Measurements from ENCODE around the gene DBP. TPM values are rescaled to one million over a fixed set of nuclear protein-coding genes. Genes with fewer than 3 reads are reported as not detected.

The DBP gene, protein sequence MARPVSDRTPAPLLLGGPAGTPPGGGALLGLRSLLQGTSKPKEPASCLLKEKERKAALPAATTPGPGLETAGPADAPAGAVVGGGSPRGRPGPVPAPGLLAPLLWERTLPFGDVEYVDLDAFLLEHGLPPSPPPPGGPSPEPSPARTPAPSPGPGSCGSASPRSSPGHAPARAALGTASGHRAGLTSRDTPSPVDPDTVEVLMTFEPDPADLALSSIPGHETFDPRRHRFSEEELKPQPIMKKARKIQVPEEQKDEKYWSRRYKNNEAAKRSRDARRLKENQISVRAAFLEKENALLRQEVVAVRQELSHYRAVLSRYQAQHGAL
- 7.4 and 7.8 TPM in 2 replicates for total RNA-seq

DNA sequence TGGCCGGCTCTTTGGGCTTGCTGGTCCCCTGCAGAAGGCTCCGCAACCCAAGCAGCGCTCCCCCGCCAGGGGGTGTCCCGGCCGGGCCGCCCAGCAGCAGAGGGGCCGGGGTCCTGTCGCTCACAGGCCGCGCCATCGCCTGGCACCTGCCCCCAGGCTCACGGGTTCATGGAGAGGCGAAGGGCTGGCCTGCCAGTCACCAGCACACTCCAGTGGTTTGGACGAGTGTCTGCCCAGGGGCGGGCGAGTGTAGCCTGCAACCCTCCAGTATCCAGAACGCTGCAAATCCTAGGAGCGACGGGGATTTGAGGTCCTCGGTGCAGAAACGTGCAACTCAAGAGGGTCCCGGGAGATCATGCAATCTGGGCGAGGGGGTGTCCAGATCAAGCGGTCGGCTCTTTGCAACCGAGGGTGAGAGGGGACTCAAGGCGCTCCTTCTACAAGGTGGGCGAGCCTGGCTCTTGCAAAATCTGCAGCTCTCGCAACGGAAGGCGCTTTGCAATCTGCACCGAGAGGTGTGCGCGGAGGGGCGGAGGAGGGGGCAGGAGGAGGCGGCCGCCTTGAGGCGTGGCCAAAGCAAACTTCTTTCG, at the start of gene DBP:
Gene DBP, minus strand, starts transcription at position 521 of the 590 bp plus-strand sequence. Its CDS starts 385 bp downstream, at position 136.

DNA sequence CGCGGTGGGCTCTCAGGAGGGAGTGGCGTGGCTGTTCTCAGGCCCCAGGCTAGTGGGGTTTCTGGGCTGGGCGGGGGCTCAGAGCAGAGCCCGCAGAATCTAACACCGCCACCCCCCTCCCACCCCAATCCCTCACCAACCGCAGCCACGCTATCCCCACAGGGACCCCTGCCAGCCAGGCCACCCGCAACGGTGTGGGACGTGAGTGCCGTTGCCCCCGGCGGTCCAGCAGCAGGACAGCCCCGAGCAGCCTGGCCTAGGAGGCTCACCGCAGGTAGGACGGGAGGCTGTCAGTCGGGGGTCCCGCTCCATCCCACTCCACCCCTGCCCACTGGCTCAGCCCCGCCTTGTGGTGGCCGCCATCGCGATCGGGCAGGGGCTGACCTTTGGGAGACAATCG, 35.8 kb upstream of the DBP start, which contains the start of gene NTN5:
Gene NTN5, minus strand, starts transcription at position 24 of the 400 bp plus-strand sequence. CDS start 2,031 bp downstream, outside the sequence.

DNA sequence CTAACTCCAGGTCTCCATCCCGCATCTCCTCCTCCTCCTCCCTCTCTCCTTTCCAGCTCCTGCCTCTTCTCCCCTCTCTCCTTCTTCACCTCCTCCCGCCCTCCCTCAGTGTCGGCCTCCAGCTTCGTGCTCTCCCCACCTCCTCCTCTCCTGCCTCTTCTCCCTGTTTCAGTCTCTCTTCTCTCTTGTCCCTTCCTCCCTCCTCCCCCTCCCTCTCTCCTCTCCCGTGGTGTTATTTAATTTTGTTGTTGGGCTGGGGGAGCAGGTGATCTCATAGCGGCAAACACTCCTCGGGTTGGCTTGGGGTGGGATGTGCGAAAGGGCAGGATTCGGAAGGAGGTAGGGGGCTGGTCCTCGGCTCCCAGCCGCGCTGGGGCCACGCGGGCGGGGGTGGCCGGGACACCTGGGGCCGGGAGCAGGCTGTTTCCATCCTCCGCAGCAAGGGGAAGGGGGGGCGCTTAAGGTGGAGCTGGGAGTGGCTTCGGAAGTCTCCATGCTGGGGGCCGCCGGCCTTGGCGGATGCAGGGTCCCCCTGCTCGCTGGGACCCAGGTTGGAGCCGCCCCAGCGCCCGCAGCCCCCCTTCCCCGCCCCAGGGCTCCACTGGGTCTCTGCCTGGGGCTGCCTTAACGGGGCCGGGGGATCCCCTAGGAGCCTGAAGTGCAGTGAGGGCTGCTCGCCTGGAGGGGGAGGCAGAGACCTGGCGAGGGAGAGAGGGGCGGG, 9.0 kb upstream of the DBP start, which contains the start of gene CA11:
Gene CA11, minus strand, starts transcription at position 187 of the 721 bp plus-strand sequence. CDS start 555 bp downstream, outside the sequence.

DNA sequence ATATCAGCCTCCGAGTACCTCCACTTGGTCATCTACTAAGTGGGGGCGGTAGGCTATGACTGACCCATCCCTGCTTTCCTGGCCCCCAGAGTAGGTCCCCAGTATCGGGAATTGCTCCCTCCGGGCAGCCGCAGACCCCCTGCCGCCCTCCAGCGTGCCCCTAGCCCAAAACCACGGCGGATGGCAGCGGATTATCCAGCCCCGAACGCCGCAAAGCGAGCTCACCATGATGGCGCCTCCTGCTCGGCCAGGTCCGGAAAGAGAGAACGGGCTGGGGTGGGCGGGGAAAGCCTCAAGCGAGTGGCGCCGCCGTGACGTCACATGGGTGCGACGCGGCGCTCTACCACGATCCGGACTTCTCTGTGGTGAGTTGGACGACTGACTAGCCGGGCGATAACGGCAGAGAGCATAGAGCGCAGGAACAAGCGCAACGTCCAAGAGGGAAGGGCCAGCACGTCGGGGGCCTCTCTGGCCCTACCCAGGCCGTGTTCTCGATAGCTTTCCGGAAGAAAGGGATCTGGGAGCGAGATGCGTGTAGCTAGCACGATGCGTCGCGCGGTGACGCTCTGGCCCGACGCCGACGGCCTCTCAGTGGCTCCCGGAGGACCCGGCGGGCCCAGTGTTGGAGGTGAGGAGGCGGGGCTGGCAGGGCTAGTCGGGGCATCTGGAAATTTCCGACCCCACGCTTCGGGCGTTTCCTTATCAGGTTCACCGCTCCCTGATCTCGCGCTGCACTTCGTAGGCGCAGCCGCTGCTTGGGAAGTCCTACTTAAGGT, 18.1 kb downstream of the DBP start, which contains the start of the genes RPL18 and SPHK2:
Gene RPL18, minus strand, starts transcription at position 263 of the 776 bp plus-strand sequence. Its CDS starts 35 bp downstream, at position 228.
Gene SPHK2, plus strand, starts transcription at position 591 of the 776 bp plus-strand sequence. CDS start 1,009 bp downstream, outside the sequence.

DNA sequence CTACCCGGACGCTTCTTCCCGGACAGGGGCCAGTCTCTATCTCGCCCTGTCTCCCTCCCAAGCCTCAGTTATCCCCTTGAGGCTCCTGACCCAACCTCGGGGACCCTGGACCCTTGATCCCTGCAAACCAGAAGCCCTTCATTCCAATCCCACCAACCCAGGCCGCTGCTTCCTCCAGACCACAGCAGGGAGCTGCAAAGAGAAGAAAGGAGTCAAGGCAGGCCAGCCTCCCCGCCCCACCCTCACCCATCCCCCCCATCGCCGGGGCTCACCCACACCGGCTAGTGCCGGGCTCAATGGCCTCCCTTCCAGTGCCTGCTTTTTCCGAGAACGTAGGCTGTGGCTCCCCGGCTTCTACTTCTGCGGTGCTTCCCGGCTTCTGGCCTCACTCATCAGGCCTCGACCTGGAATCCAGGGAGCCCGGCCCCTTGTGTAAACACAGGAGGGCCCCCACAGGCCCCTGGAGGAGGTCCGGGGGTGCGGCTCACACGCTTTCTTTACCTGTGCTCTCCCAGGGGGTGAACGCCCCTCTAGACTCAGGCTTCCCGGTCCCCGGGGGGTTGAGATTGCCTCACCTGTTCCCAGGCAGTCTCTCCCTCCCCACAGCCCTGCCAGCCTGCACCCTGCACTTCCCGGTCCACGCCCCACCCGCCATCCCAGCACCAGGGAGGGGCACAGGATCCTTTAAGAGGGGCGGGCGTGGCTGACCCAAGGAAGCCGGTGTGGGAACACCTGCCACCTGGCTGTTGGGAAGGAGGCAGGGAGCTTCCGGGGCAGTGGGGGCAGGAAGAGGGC, 22.5 kb downstream of the DBP start, which contains the start of gene FAM83E:
Gene FAM83E, minus strand, starts transcription at position 641 of the 795 bp plus-strand sequence. CDS start 1,704 bp downstream, outside the sequence.

DNA sequence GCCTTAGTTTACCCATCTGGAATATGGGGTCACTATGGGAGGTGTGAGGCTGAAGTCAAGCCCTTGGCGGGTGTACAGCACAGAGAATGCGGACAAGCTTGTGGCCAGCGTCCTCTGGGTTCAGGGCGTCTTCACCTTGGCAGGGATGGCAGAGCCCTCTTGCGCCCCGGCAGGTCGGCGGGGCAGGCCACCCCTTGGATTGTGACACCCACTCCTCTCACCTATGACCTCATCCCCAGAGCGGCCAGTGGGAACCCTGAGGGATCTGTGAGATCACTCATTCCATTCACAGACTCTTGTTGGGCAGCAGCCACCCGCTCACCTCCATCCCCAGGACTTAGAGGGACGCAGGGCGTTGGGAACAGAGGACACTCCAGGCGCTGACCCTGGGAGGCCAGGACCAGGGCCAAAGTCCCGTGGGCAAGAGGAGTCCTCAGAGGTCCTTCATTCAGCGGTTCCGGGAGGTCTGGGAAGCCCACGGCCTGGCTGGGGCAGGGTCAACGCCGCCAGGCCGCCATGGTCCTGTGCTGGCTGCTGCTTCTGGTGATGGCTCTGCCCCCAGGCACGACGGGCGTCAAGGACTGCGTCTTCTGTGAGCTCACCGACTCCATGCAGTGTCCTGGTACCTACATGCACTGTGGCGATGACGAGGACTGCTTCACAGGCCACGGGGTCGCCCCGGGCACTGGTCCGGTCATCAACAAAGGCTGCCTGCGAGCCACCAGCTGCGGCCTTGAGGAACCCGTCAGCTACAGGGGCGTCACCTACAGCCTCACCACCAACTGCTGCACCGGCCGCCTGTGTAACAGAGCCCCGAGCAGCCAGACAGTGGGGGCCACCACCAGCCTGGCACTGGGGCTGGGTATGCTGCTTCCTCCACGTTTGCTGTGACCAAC, 30.5 kb downstream of the DBP start, which contains the start of gene SPACA4:
Gene SPACA4, plus strand, starts transcription at position 280 of the 896 bp plus-strand sequence. Its CDS starts 237 bp downstream, at position 517.

Other genes with a start within 250 kb of the DBP start
- gene KDELR1, start 245.8 kb downstream of the DBP start, total RNA-seq, result 118 TPM in 2 replicates
- 0.59 and 1.1 TPM in 2 replicates for gene GRIN2D, start 243.7 kb downstream of the DBP start, total RNA-seq
- 22.2 and 29.3 TPM in 2 replicates for gene GRWD1, start 191.4 kb downstream of the DBP start, total RNA-seq
- 0.65 and 1.1 TPM in 2 replicates for gene KCNJ14, start 181.8 kb downstream of the DBP start, total RNA-seq
- gene CYTH2, start 168.0 kb downstream of the DBP start, total RNA-seq, result 24.0 and 33.6 TPM in 2 replicates
- 0.33 and 0.89 TPM in 2 replicates for gene LMTK3, start 125.5 kb downstream of the DBP start, total RNA-seq
- not detected in 2 replicates for gene SULT2B1, start 85.2 kb downstream of the DBP start, total RNA-seq
- not detected in 2 replicates for gene SPACA4, start 30.6 kb downstream of the DBP start, total RNA-seq
- gene FAM83E, start 22.3 kb downstream of the DBP start, total RNA-seq, result 0.23 and 0.52 TPM in 2 replicates
- gene RPL18, start 18.2 kb downstream of the DBP start, total RNA-seq, result 1,103 and 1,191 TPM in 2 replicates
- 8.7 and 13.1 TPM in 2 replicates for gene SPHK2, start 17.9 kb downstream of the DBP start, total RNA-seq
- gene CA11, start 8.8 kb upstream of the DBP start, total RNA-seq, result 0.99 and 1.6 TPM in 2 replicates
- gene NTN5, start 35.6 kb upstream of the DBP start, total RNA-seq, result 0.43 and 0.46 TPM in 2 replicates
- not detected in 2 replicates for gene FUT2, start 58.6 kb upstream of the DBP start, total RNA-seq
- 0.65 and 0.69 TPM in 2 replicates for gene MAMSTR, start 82.3 kb upstream of the DBP start, total RNA-seq
- 0.52 and 1.0 TPM in 2 replicates for gene RASIP1, start 103.2 kb upstream of the DBP start, total RNA-seq
- gene IZUMO1, start 109.5 kb upstream of the DBP start, total RNA-seq, result 0.07 TPM in 1 of 2 replicates, not detected in the other
- 0.13 TPM in 2 replicates for gene FUT1, start 115.3 kb upstream of the DBP start, total RNA-seq
- not detected in 2 replicates for gene FGF21, start 118.1 kb upstream of the DBP start, total RNA-seq
- 33.0 and 35.3 TPM in 2 replicates for gene BCAT2, start 173.7 kb upstream of the DBP start, total RNA-seq
- 2.2 and 2.8 TPM in 2 replicates for gene HSD17B14, start 199.1 kb upstream of the DBP start, total RNA-seq
- 21.3 and 22.6 TPM in 2 replicates for gene PLEKHA4, start 231.2 kb upstream of the DBP start, total RNA-seq
- gene PPP1R15A, start 235.0 kb upstream of the DBP start, total RNA-seq, result 53.2 and 70.7 TPM in 2 replicates